ENCODE measurements around the gene CTAGE1. TPM values are rescaled to one million over a fixed set of nuclear protein-coding genes. Genes with fewer than 3 reads are reported as not detected.
A peak's percentile ranks its signal among the peaks of the same experiment; 100 is the strongest.

Gene CTAGE1
- polyA plus RNA-seq, 2 of the 4 experiments (the other 2 are of a cell fraction), result 0.01 TPM; not detected in 1

- ATAC-seq, result peak; percentile 66 to 74
- Histone ChIP-seq H3K4me1 (peaks cover 27% of the 10 kb centered on the region), H3K27ac (peak overlapping the region; percentile 27 to 75; a peak in 5 of 6 replicates), H3K4me3 (no peak overlapping the region), H3K9me3 (no peaks in the 10 kb centered on the region), H3K4me2 (peak overlapping the region; percentile 29)
- peak in 1 of 2 experiments; percentile 34 for DNase-seq (ENCODE audit: low read depth in 1 of 2, low spot score in 1 of 2)
- TF ChIP-seq FOSL2 (IDR thresholded peaks at IDR 0.05) (no peak), FOSL2 (CRISPR knock-in tag; IDR thresholded peaks at IDR 0.05) (peak; percentile 26; the same call in 1 of the 2 replicates), CHD2 (IDR thresholded peaks at IDR 0.05; ENCODE audit: low read length, partially characterized antibody) (no peak)
- WGBS (ENCODE audit: missing lambda C conversion rate), result 20% methylated on average over 5 of the region's 5 CpGs
- no peak for FAIRE-seq
- ChIA-PET CTCF (interaction anchor here (1.1 kb wide), 1 partner anchor 128 kb away, joined by 5 read pairs; no protein-coding TSS in a partner anchor), POLR2A (interaction anchor here (0.6 kb wide), 1 partner anchor 31 kb away, joined by 3 read pairs; no protein-coding TSS in a partner anchor)
These were observed 17.4 kb upstream of the CTAGE1 start for GRCh38 chr18:22434973-22435608.

- CTCF ChIA-PET, result no interaction called here
- POLR2A ChIA-PET, result no interaction called here
- ATAC-seq (no peak), FAIRE-seq (no peak), DNase-seq (ENCODE audit: low read depth in 1 of 2, low spot score in 1 of 2) (no peak)
- no peak overlapping the region for H3K4me2 ChIP-seq
- H3K27ac ChIP-seq, result peak overlapping the region in 1 of 2 experiments; percentile 75; a peak in 3 of 6 replicates
- peaks cover 29% of the 10 kb centered on the region for H3K4me1 ChIP-seq
- WGBS (ENCODE audit: missing lambda C conversion rate), result 87% methylated on average over 7 of the region's 7 CpGs
- no peak overlapping the region for H3K4me3 ChIP-seq
- no peaks in the 10 kb centered on the region for H3K9me3 ChIP-seq
- no peak for TF ChIP-seq EHF (CRISPR knock-in tag; IDR thresholded peaks at IDR 0.05)
- TF ChIP-seq CEBPB (IDR thresholded peaks at IDR 0.05), result no peak
- no peak for TF ChIP-seq BHLHE40 (IDR thresholded peaks at IDR 0.05; ENCODE audit: low read depth, low read length)
These were observed 16.2 kb upstream of the CTAGE1 start for GRCh38 chr18:22433956-22434355.

- FAIRE-seq (no peak), DNase-seq (ENCODE audit: low read depth in 1 of 2, low spot score in 1 of 2) (peak; percentile 70 to 71), ATAC-seq (peak; percentile 82 to 85)
- WGBS (ENCODE audit: missing lambda C conversion rate), result 39% methylated on average over 13 of the region's 13 CpGs
- Histone ChIP-seq H3K27ac (peak overlapping the region; percentile 63 to 85), H3K4me2 (peak overlapping the region; percentile 72), H3K4me3 (peak overlapping the region; percentile 22; the same call in 1 of the 3 replicates), H3K4me1 (peaks cover 37% of the 10 kb centered on the region), H3K9me3 (no peaks in the 10 kb centered on the region)
- TF ChIP-seq RAD21 (conservative IDR thresholded peaks at IDR 0.05 in 1 of 2, IDR thresholded peaks at IDR 0.05 in 1 of 2) (0 out of 5 replicates have a peak, but pooled peaks of 1 of the 2 experiments have one; percentile 20), HOXB5 (CRISPR knock-in tag; IDR thresholded peaks at IDR 0.05) (no peak), BHLHE40 (IDR thresholded peaks at IDR 0.05; ENCODE audit: low read depth, low read length) (0 out of 2 replicates have a peak, but pooled peaks have one; percentile 20), FOSL2 (IDR thresholded peaks at IDR 0.05) (peak; percentile 40; the same call in 1 of the 2 replicates), FOSL2 (CRISPR knock-in tag; IDR thresholded peaks at IDR 0.05) (peak; percentile 86)
- POLR2A ChIA-PET, result no interaction called here
- CTCF ChIA-PET, result no interaction called here
These were observed 15.0 kb upstream of the CTAGE1 start for GRCh38 chr18:22432657-22433137.

GRCh38 chr18:22429564-22429963 lies 11.8 kb upstream of the CTAGE1 start:
- Histone ChIP-seq H3K9me3 (no peaks in the 10 kb centered on the region), H3K27ac (peak overlapping the region in 1 of 2 experiments; percentile 28; a peak in 1 of 6 replicates), H3K4me3 (no peak overlapping the region), H3K4me2 (no peak overlapping the region), H3K4me1 (peaks cover 21% of the 10 kb centered on the region)
- DNase-seq (ENCODE audit: low read depth in 1 of 2, low spot score in 1 of 2) (no peak), ATAC-seq (no peak), FAIRE-seq (no peak)
- 90% methylated on average over 3 of the region's 3 CpGs for WGBS (ENCODE audit: missing lambda C conversion rate)
- CTCF ChIA-PET, result interaction anchor here (0.6 to 1.3 kb wide), 2 partner anchors 23 to 729 kb away, joined by 3 to 5 read pairs; no protein-coding TSS in a partner anchor
- POLR2A ChIA-PET, result no interaction called here
- TF ChIP-seq HEYL (CRISPR knock-in tag; IDR thresholded peaks at IDR 0.05) (no peak), JUN (IDR thresholded peaks at IDR 0.05) (no peak), MAZ (IDR thresholded peaks at IDR 0.05; ENCODE audit: borderline replicate concordance, low read depth, low read length) (no peak), SMC3 (IDR thresholded peaks at IDR 0.05) (no peak), CEBPB (IDR thresholded peaks at IDR 0.05) (no peak), CHD4 (IDR thresholded peaks at IDR 0.05; ENCODE audit: borderline replicate concordance) (no peak), NPAS2 (CRISPR knock-in tag; IDR thresholded peaks at IDR 0.05; ENCODE audit: borderline replicate concordance) (no peak), RNF2 (IDR thresholded peaks at IDR 0.05; ENCODE audit: borderline replicate concordance, low read depth) (no peak), NR3C1 (IDR thresholded peaks at IDR 0.05) (no peak), GATA3 (IDR thresholded peaks at IDR 0.05; ENCODE audit: borderline replicate concordance) (no peak), FOXS1 (CRISPR knock-in tag; IDR thresholded peaks at IDR 0.05) (no peak), USF2 (IDR thresholded peaks at IDR 0.05) (no peak), RCOR1 (IDR thresholded peaks at IDR 0.05; ENCODE audit: low read depth, low read length) (no peak), HDAC2 (IDR thresholded peaks at IDR 0.05) (no peak), HES2 (IDR thresholded peaks at IDR 0.05) (no peak), REST (IDR thresholded peaks at IDR 0.05) (no peak), POLR2A (IDR thresholded peaks at IDR 0.05; ENCODE audit: low read length) (no peak), KDM5A (IDR thresholded peaks at IDR 0.05) (no peak)
